UCSD-AML1 (cell line): ENCODE measurements around the gene PDE10A.
"Not testable (repeated sequence)": the region's sequence is repeated elsewhere in the genome, so short reads cannot be mapped to it uniquely, and the experiment has no call there.

Experiments
- DNase-seq: peaks from one replicate; lab custom pipeline; 2025; ENCODE audit not compliant: unreplicated experiment; lab: John Stamatoyannopoulos, UW

PDE10A gene

DNA sequence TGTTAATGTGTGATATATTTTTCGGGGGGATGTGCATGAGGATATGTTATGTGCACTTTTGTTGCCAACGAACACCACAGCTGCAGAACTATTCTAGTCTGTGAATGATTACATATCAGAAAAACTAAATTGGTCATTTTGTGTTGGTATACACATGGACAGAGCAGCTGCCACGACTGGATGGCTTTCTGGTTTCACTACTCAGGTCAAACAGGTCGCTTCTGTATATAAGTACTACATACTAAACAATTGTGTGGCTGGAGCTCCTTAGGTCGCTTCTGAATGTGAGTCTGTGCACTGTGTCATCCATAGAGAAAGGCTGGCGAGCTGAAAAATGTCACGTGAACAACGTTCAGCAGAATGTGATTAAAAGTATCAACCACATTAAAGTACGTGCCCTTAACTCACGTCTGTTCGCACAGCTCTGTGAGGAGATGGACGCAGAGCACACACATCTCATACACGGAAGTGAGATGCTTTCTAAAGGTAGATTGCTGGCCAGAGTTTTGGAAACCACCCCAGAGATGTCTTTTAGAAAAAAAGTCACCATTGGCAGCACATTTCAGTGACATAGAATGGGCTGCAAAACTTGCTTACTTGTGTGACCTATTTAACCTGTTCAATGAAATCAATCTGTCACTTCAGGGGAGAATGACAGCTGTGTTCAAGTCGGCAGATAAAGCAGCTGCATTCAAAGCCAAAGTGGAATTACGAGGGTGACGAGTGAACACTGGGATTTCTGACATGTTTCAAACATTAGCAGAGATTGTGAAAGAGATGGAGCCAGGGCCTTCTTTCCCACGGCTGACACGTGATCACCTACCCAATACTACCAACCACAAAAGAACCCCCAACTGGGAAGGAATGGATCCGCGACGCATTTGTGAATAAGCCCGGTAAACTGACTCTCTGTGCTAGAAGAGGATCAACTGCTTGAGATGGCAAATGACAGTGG lies 176.6 kb downstream of the PDE10A start:
- DNase-seq, result no peak

DNA sequence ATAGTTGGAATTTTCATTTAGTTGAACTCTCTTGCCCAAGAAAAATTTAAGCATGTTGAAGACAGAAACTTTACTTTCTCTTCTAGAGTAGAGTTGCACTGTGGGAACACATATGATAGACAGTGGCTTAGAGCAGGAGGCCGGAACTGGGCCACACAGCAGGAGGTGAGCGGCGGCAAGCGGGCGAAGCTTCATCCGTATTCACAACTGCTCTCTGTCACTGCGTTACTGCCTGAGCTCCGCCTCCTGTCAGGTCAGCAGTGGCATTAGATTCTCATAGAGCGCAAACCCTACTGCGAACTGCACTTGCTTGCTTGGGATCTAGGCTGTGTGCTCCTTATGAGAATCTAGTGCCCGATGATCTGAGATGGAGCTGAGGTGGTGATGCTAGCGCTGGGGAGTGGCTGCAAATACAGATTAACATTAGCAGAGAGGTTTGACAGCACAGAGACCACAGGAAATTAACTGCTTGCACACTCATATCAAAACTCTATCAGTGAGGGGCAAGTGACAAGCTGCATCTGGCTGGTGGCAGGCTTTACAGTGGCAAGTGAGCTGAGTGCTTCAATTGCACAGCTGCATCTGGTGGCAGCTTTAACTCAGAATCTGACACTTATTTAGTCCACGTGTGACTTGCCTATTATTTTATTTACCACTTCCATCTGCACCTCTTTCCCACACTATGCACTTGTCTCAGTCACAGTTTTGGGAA lies 178.7 kb downstream of the PDE10A start:
- DNase-seq, result no peak

DNA sequence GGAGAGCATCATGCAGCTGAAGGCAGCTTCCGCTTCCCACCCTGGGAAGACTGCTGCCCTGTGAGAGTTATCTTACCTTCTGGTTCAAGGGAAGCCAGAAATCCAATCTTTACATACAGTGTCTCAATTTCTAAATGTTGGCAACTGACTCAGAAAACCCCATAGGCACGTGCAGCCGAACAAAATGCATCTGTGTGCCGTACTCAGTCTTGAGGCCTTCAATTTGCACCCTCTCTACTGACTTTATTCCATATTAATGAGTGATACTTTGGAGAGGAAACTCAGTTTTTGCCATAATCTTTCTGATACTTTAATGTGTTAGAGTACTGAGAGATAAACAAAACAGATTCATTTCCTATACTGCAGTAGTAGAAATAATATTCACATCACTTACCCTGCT lies 181.1 kb downstream of the PDE10A start:
- no peak for DNase-seq

DNA sequence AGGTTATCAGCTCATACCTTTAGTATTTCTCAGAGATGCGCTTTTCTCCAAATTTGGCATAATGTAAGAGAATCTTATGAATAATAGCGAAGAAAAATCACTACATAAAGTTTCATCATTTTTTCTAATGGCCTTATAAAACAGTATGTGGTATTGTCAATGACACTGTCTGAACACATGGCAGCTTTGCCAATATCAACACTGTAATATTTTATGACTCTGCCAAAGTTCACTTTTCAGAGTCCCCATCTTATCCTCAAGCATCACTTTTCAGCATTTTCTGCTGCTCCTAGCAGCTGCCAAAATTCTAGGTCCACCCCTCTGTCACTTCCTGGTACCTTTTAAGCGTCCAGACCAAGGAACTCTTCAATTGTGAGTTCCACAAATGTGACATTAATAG lies 182.1 kb downstream of the PDE10A start:
- DNase-seq, result no peak

DNA sequence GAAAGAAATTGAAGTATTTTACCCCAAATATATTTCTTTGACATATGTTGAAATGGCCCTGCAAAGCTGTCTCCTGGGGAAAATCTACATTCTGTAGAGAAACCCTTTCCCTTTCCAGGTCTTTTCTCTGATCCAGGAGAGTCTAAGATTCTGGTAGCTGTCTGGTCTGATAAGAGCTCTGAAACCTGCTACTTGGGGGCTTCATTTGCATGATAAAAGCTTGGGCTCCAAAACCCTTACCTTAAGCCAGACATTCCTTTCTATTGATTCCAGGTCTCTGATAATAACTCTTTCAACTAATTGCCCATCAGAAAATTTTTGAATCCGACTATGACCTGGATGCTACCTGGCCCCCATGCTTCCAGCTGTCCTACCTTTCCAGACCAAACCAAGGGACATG lies 184.5 kb downstream of the PDE10A start:
- no peak for DNase-seq

DNA sequence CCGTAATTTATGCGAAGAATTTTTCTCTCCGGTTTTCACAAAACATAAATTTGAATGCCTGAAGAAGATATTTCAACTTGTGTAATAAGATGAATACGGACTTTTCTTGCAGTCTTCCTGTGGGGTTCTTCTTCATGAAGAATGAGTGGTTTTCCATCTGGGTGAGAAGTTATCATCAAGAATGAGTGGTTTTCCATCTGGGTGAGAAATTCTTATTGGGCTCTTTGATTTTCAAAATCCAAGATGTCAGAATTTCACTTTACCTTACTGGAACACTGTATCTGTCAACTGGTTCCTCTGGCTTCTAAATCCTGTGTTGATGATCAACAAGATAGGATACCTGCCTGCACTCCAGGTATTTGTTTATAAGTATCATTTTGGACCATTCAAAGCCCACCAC lies 193.6 kb downstream of the PDE10A start:
- no peak for DNase-seq

DNA sequence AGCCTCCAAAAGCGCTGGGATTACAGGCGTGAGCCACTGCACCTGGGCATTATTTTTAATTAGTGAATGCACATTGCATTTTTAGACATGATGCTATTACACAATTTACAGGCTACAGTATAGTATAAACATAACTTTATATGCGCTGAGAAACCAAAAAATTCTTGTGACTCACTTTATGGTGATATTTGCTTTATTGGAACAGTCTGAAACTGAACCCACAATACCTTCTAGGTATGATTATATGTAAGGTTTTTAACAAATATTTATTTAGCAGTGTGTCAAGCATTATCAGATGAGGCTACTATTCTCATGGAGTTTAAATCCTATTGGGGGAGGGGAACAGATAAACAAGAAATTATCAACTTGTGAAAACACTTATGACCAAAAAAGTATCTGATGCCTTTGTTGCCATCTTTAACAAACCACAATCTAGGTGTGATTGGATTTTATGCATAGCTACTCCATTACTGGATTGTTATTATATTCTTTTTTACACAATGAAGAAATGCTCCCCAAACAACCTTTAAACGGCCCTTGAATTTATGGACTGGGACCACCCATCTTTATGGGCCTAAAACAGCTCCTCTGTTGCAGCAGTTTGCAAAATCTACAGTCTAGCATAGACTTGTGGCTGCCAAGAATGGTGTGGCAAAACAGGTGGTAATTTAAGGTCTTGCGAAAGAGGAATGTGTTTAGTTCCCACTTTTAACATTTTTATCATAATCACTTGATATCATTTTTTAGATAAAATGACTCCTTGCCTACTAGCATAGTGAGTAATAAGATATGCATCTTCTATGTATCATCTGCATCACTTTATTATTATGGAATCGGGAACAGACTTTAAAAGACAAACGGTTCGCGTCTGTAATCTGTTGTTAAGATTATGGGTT lies 194.5 kb downstream of the PDE10A start:
- DNase-seq, result no peak

DNA sequence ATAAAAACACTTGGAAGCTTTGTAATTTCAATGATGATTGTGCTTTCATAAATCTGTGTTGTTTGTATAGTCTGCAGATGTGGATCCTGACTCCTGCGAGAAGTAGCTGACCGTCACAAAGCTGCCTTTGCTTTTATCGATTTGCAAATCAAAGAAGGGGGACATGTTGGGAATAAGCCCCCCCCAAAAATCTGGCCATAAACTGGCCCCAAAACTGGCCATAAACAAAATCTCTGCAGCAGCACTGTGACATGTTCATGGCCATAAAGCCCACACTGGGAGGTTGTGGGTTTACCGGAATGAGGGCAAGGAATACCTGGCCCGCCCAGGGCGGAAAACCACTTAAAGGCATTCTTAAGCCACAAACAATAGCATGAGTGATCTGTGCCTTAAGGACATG lies 199.5 kb downstream of the PDE10A start:
- not testable (repeated sequence) for DNase-seq

DNA sequence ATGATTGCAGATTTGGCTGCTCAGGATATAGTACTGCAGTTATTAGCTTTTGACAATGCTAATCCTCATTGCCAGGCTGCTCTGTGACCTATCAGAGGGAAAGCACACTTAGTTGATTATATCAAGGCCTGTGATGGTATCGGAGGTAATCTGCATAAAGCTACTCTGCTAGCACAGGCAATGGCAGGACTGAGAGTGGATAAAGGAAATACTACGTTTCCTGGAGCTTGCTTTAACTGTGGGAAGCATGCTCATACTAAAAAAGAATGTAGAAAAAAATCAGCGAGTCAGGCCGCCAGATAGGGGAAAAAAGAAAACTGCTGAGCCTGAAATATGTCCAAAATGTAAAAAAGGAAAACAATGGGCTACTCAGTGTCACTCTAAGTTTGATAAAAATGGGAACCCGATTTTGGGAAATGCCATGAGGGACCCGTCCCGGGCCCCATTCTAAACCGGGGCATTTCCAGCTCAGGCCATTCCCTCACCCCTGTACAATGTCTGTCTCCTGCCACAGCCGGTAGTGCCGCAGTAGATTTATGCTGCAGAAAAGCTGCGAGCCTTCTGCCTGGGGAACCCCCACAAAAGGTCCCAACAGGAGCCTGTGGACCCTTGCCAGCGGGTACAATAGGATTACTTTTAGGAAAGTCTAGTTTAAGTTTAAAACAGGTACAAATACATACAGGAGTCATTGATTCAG lies 203.3 kb downstream of the PDE10A start:
- not testable (repeated sequence) for DNase-seq

DNA sequence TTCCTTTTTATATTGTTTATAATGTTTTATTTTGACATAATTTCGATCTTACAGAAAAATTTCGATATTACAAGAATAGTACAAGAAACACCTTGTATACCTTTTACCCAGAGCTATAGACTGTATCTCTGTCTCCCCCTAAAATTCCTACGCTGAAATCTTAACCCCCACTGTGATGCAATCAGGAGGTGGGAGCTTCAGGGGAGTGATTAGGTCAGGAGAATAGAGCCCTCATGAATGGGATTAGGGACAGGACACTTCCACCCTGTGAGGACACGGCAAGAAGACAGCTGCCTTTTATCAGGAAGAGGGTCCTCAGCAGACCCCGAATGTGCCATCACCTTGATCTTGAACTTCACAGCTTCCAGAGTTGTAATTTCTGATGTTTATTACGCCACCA lies 204.9 kb downstream of the PDE10A start:
- no peak for DNase-seq

DNA sequence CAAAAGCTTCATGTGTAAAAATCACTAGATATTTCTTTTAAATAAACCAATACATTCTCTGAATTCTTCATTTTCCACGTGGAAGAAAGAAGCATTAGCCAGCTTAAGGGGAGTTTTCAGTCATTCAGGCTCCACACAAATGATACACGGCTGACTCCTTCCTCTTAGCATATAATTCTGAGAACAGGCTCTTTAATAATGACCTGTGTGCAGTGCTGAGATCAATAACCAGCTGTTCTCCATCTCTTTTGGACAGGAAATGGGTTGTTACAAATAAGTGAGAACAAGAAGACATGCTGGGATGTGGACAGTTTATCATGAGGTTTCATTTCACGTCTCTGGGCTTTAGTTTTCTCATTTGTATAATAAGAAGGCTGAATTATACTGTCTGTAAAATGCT lies 206.8 kb downstream of the PDE10A start:
- DNase-seq, result no peak

DNA sequence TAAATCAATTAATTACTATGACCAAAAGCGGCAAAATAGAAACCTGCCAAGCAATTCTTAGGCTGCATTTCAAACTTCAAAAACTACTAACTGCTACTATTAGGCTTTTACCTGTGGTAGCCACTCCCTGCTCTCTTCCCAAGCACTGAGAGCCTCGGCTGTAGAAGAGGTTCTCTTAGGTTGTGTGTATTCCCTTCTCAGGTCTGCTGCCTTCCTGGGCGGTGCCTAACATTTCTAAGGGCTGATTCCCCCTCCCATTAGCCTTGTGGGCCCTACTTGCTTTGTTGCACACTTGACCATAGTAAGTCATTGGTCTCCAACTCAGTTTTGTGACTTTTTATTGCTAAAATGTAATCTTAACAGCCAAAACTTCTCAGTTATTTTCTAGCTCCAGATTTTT lies 207.6 kb downstream of the PDE10A start:
- no peak for DNase-seq

DNA sequence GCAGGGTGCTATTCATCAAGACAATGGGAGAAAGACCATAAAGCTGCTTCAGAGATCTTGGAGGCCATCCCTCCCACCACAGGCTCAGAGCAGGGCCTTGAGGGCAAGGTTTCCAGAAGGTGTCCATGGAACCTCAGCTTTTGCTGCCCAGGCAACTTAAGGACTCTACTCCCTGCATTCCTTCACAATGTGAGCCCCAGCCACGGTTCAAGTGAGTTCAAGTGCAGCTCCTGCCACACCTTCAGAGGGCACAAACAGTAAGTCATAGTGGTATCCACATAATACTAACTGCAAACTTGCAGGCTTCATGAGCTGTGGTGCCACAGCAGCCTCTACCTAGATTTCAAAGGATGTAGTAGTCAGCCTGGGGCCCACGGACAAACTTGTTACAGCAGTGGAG lies 209.6 kb downstream of the PDE10A start:
- no peak for DNase-seq

DNA sequence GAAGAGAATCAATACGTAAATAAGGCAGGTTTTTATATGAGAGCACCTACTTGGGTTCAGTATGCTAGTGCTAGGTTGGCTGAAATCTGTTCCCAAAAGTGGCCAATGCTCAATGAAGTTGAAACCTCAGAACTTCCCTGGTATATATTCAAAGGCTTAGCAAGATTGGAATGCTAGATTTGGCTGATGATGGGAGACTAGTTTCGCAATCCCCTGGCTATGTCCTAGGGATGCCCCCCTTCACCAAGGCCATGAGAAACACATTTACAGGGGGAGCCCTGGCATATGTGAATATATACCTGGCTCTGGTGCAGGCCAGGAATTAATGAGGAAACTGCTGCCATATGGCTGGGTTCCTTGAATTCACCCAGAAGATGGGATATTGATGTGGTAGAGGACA lies 211.2 kb downstream of the PDE10A start:
- DNase-seq, result no peak

DNA sequence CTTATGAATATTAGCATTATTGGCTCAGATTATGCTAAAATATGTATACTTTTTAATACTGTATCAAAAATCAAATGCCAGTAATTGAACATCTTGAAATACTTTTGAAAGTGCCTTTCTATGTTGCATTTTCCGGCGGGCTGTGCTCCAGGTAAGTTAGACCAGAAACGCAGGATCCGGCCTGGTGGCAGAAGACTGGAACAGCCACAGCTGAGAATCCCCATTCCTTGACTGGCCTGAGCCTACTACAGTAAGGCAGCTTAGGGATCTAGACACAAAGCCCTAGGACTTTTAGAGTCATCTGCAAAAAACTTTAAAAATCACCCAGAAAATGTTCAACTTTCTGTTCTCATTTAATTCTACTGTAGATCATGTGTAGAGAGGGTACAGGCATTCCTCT lies 214.8 kb downstream of the PDE10A start:
- no peak for DNase-seq

DNA sequence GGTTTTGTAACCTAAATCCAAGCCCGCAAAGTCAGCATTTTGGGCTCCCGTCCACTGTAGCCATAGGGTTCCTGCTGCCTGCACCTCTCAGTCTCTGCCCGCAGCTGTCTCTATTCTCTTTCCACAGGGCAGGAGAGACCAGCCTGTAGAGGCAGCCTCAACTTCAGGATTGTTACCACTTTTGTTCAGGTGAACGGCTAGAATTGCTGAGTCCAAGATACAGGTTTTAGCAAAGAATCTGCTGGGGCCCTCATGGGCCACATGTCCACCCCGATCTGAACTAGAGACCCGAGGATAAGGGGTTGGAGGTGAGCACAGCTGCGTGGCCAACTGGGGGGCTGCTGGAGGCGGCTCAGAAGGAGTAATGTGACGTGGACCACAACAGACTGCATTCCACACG lies 215.9 kb downstream of the PDE10A start:
- no peak for DNase-seq

DNA sequence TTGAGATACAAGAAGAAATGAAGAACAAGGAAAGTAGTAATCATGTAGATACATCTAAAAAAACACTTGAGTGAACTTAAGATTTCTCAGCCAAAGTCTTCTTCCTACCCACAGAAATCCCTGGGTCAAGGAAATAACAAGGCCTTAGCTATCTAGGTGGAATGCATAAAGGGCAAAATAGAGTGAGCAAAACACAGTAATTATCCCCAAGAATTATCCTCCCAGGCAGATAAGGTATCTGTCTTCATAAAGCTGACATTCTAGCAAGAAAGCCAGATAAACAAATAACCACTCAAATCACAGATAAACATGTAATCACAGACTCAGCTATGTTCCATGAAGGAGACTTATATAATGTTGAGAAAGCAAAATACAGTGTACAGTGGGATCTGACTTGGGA lies 216.7 kb downstream of the PDE10A start:
- no peak for DNase-seq

DNA sequence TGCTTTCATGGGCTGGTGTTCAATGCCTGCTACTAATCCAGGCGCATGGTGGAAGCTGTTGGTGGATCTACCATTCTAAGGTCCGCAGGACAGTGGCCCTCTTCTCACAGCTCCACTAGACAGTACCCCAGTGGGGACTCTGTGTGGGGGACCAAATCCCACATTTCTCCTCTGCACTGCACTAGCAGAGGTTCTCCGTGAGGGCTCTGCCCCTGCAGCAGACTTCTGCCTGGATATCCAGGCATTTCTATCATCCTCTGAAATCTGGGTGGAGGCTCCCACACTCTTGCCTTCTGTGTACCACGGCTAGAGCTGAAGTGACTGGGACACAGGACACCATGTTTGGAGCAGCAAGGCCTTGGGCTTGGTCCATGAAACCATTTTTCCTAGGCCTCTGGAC lies 219.6 kb downstream of the PDE10A start:
- no peak for DNase-seq

DNA sequence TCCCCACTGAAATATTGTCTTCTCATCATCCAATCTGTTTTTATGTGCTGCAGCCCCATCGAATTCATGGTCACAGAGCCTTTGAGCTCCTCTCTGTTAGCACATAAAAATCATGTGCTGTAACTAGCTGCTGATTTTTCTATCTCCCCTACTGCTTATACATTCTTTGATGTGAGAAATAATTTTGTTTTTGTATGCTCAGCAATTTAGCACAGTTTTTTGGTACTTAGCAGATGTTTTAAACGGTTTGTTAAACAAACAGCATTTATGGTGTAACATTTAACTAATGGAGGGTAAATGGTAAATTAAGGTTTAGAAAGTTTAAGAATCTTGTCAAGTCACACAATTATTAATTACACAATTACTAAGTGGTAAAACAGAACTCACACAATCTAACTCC lies 221.9 kb downstream of the PDE10A start:
- no peak for DNase-seq

DNA sequence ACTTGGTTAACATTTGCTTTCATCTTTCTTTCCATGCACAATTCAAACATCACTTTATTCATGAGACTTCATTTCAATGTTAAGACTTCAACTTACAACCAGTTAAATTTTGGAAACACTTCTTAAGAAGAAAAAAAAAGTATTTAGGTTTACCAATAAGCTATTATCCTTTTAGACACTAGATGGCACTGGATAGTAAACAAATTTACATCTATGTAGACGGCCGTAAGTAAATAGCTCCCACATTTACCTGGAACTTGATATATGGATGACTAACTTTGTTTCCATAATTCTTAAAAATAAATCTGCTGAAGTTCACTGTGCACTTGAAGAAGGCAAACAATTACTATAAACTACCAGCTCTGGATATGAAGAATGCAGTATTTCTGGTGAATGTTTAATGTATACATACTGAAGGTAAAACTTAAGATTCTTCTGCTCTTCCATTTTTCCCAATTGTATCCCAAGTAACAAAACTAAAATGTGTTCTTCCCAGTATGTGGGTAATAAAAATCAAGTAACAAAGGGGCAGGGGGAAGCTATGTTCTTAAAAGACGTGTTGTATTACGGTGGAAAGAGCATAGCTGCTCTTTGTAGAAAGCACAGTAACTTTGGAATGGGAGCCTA lies 223.0 kb downstream of the PDE10A start:
- DNase-seq, result no peak
